A549 (cell line): ENCODE measurements around the gene PLEKHA6. TPM values are rescaled to one million over a fixed set of nuclear protein-coding genes. Genes with fewer than 3 reads are reported as not detected.

ENCODE experiments used
- ATAC-seq, 2 experiments: fragments of 200-7000 bp in 1 of 2; fragments of >200 bp in 1 of 2; cut with Nextera tagmentation in 1 of 2; cut with Tn5 transposase in 1 of 2; 3 replicates each; pipeline versions ENCODE4 v1.8.0 to v1.9.1; 2018 to 2020; ENCODE audit warnings: mild to moderate bottlenecking in 1 of 2, moderate library complexity in 1 of 2
- CTCF ChIA-PET: fragments of 300-600 bp; sonication (Branson Sonifier 250); formaldehyde crosslinking; extraction: SDS; loops from one replicate; lab custom pipeline; 2021; ENCODE audit warnings: antibody characterized with exemption, inconsistent platforms; lab: Yijun Ruan, JAX
- POLR2A ChIA-PET: fragments of 350-600 bp; formaldehyde crosslinking; extraction: SDS; loops from one replicate; lab custom pipeline; 2021; ENCODE audit warnings: antibody characterized with exemption, inconsistent platforms; lab: Yijun Ruan, JAX
- DNase-seq, 2 experiments: peaks; one replicate each; pipeline versions ENCODE4 v3.0.0 to v3.0.0-alpha.2; 2011 to 2016; ENCODE audit warnings: low read depth in 1 of 2, low spot score in 1 of 2
- FAIRE-seq: peaks from 2 replicates; lab custom pipeline; 2011; peaks lifted over from hg19 to GRCh38; lab: Jason Lieb, UNC
- H3K27ac ChIP-seq, 2 experiments: fragments of >200 bp; sonication (Bioruptor Twin); formaldehyde crosslinking; 3 replicates each; pipeline ENCODE4 v1.5.1; 2016 to 2017
- H3K4me1 ChIP-seq: fragments of >200 bp; sonication (Bioruptor Twin); formaldehyde crosslinking; 3 replicates; pipeline ENCODE4 v1.6.1; 2016
- H3K4me2 ChIP-seq: fragments of >200 bp; sonication (Bioruptor Twin); formaldehyde crosslinking; 3 replicates; pipeline ENCODE4 v1.6.1; 2016
- H3K4me3 ChIP-seq: fragments of >200 bp; sonication (Bioruptor Twin); formaldehyde crosslinking; 3 replicates; pipeline ENCODE4 v1.5.1; 2016
- H3K9me3 ChIP-seq: fragments of >200 bp; sonication (Bioruptor Twin); formaldehyde crosslinking; 3 replicates; pipeline ENCODE4 v1.6.1; 2016
- BCL3 ChIP-seq: fragments of >200 bp; sonication (Bioruptor Twin); formaldehyde crosslinking; IDR thresholded peaks from 3 replicates; pipeline ENCODE4 v1.6.1; 2016
- EHF ChIP-seq: fragments of 250-450 bp; sonication (Bioruptor Pico); IDR thresholded peaks from 2 replicates; pipeline ENCODE4 v1.5.0; 2020; ENCODE audit warnings: mild to moderate bottlenecking
- ESRRA ChIP-seq: fragments of 150-350 bp; IDR thresholded peaks from 2 replicates; pipeline ENCODE4 v1.6.1; 2014; ENCODE audit warnings: mild to moderate bottlenecking, low read length, borderline replicate concordance
- GATA3 ChIP-seq: IDR thresholded peaks from 2 replicates; pipeline ENCODE4 v1.6.1; 2012; ENCODE audit warnings: borderline replicate concordance
- HMGXB4 ChIP-seq: fragments of 250-450 bp; sonication (Bioruptor Pico); IDR thresholded peaks from 2 replicates; pipeline ENCODE4 v1.5.0; 2021; ENCODE audit warnings: mild to moderate bottlenecking, moderate library complexity, borderline replicate concordance
- HOXB13 ChIP-seq: fragments of 250-450 bp; sonication (Bioruptor Pico); IDR thresholded peaks from 2 replicates; pipeline ENCODE4 v1.5.0; 2020; ENCODE audit warnings: low read depth, mild to moderate bottlenecking, moderate library complexity
- NPAS2 ChIP-seq: fragments of 250-450 bp; sonication (Bioruptor Pico); IDR thresholded peaks from 2 replicates; pipeline ENCODE4 v1.8.0; 2022; ENCODE audit warnings: mild to moderate bottlenecking, moderate library complexity, borderline replicate concordance
- POLR2A ChIP-seq: IDR thresholded peaks from 2 replicates; pipeline ENCODE4 v1.6.1; 2012; ENCODE audit warnings: mild to moderate bottlenecking, low read length
- REST ChIP-seq: fragments of 200-600 bp; sonication (generic); IDR thresholded peaks from 2 replicates; pipeline ENCODE4 v1.6.1; 2016; ENCODE audit warnings: antibody characterized with exemption, mild to moderate bottlenecking, moderate library complexity
- TP53 ChIP-seq: fragments of 250-450 bp; sonication (Bioruptor Pico); IDR thresholded peaks from 2 replicates; pipeline ENCODE4 v1.5.0; 2021; ENCODE audit warnings: mild to moderate bottlenecking, moderate library complexity
- USF2 ChIP-seq: fragments of 450-650 bp; IDR thresholded peaks from 2 replicates; pipeline ENCODE4 v1.6.1; 2014; ENCODE audit warnings: antibody characterized with exemption
- ZFP36 ChIP-seq: fragments of 450-650 bp; IDR thresholded peaks from 2 replicates; pipeline ENCODE4 v1.6.1; 2014; ENCODE audit warnings: borderline replicate concordance; ENCODE audit not compliant: partially characterized antibody
- ZSCAN20 ChIP-seq: fragments of 250-450 bp; sonication (Bioruptor Pico); IDR thresholded peaks from 2 replicates; pipeline ENCODE4 v1.8.0; 2022; ENCODE audit warnings: mild to moderate bottlenecking, moderate library complexity
- WGBS: methylation state at CpG from one replicate; pipeline ENCODE4 v1.1.6; 2017; ENCODE audit errors: missing lambda C conversion rate; 5-methylcytosine and 5-hydroxymethylcytosine counted together
- polyA plus RNA-seq, 4 experiments: library from polyadenylated mRNA; depleted of rRNA in 3 of 4; stranded (reverse); fragments of >200 nt; fragmentation: RNase III in 1 of 4; extraction: RNeasy Plus Mini Kit Qiagen cat#74134 plus additional on column Dnase treatment in 1 of 4; gene quantifications; 2 replicates in 3 of 4; 3 replicates in 1 of 4; pipeline ENCODE4 v1.2.3, GENCODE V29; 2011 to 2017
- TF ChIP-seq, protein P1 (sequence below): IDR thresholded peaks from 2 replicates; pipeline ENCODE4 v1.6.1; 2012
- TF ChIP-seq, protein P2 (sequence below): IDR thresholded peaks from 2 replicates; pipeline ENCODE4 v1.6.1; 2012
- TF ChIP-seq, protein P3 (sequence below): fragments of 250-450 bp; sonication (Bioruptor Pico); IDR thresholded peaks from 2 replicates; pipeline ENCODE4 v1.5.0; 2020; ENCODE audit warnings: low read depth, mild to moderate bottlenecking, moderate library complexity

Gene PLEKHA6
- polyA plus RNA-seq, 2 of the 4 experiments (the other 2 are of a cell fraction), result 13.0 to 26.2 TPM

- TF ChIP-seq REST, result no peak
- peak; percentile 51 for TF ChIP-seq POLR2A
- TF ChIP-seq NPAS2 (CRISPR knock-in tag), result no peak
- TF ChIP-seq ESRRA, result no peak
- TF ChIP-seq BCL3, result 0 out of 3 replicates have a peak, but pooled peaks have one; percentile 58
Observed at GRCh38 chr1:204288021-204288588, 71.6 kb downstream of the PLEKHA6 start (continued).

- WGBS, result 5% methylated on average over 8 of the region's 8 CpGs
- Histone ChIP-seq H3K4me3 (peak overlapping the region; percentile 38), H3K27ac (peak overlapping the region; percentile 71 to 85), H3K9me3 (no peaks in the 10 kb centered on the region), H3K4me2 (peak overlapping the region; percentile 78), H3K4me1 (peaks cover 64% of the 10 kb centered on the region)
- POLR2A ChIA-PET, result interaction anchor here (0.5 to 1.2 kb wide), 3 partner anchors 13 to 372 kb away, joined by 3 to 8 read pairs (median 5); no protein-coding TSS in a partner anchor
- CTCF ChIA-PET, result interaction anchor here (0.6 to 39.0 kb wide), 13 partner anchors 14 to 220 kb away, joined by 3 to 840 read pairs (median 3); partner anchors contain the start of gene PLEKHA6
- no peak for TF ChIP-seq HMGXB4 (CRISPR knock-in tag)
- TF ChIP-seq TP53 (CRISPR knock-in tag), result no peak
- TF ChIP-seq ZFP36, result no peak
- no peak for TF ChIP-seq EHF (CRISPR knock-in tag)
- TF ChIP-seq, protein P1, sequence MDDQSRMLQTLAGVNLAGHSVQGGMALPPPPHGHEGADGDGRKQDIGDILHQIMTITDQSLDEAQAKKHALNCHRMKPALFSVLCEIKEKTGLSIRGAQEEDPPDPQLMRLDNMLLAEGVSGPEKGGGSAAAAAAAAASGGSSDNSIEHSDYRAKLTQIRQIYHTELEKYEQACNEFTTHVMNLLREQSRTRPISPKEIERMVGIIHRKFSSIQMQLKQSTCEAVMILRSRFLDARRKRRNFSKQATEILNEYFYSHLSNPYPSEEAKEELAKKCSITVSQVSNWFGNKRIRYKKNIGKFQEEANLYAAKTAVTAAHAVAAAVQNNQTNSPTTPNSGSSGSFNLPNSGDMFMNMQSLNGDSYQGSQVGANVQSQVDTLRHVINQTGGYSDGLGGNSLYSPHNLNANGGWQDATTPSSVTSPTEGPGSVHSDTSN, result no peak
- no peak for TF ChIP-seq NPAS2 (CRISPR knock-in tag)
- ATAC-seq, result peak; percentile 51 to 56
- peak; percentile 22 to 25 for DNase-seq
- FAIRE-seq, result no peak
Observed at GRCh38 chr1:204287466-204287891, 72.2 kb downstream of the PLEKHA6 start.

DNA sequence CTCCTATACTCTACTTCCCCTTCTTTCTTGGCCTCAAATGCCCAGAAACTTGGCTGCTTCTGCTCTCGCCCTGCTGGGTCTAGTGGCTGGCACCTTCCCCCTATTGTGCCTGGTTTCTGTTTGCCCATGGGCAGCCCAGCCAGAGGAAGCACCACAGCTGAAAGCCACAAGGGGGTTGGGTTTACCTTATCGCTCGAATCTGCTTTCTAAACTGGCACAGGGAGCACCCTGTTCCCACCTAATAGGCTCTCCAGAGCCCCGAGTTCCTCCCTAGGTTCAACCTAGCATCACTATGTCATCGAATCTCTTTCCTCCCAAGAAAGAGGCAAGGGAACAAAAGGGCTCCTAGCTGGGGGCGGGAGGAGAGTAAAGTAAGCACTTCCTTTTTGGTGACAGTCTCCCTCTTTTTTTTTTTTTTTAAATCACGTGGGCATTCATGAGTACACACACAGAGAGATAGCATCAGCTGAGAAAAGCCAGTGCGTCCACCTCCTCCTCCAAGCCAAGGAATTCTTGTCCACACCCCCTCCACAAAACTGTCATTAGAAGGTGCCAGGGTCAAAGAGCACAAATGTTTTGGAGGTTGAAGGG, 72.8 kb downstream of the PLEKHA6 start:
- TF ChIP-seq HOXB13 (CRISPR knock-in tag) (no peak), USF2 (peak; percentile 77), ZSCAN20 (CRISPR knock-in tag) (no peak), GATA3 (peak; percentile 72; the same call in 1 of the 2 replicates)
- TF ChIP-seq, protein P2, sequence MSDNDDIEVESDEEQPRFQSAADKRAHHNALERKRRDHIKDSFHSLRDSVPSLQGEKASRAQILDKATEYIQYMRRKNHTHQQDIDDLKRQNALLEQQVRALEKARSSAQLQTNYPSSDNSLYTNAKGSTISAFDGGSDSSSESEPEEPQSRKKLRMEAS, result 0 out of 2 replicates have a peak, but pooled peaks have one; percentile 25
- TF ChIP-seq, protein P3, sequence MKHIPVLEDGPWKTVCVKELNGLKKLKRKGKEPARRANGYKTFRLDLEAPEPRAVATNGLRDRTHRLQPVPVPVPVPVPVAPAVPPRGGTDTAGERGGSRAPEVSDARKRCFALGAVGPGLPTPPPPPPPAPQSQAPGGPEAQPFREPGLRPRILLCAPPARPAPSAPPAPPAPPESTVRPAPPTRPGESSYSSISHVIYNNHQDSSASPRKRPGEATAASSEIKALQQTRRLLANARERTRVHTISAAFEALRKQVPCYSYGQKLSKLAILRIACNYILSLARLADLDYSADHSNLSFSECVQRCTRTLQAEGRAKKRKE (CRISPR knock-in tag), result no peak
- Histone ChIP-seq H3K27ac (peak overlapping the region; percentile 71 to 85), H3K9me3 (no peaks in the 10 kb centered on the region), H3K4me1 (peaks cover 69% of the 10 kb centered on the region), H3K4me3 (peak overlapping the region; percentile 38), H3K4me2 (peak overlapping the region; percentile 78)
- FAIRE-seq (no peak), ATAC-seq (peak; percentile 22 to 40), DNase-seq (peak; percentile 30 to 48)
- ChIA-PET CTCF (interaction anchor here (0.7 to 39.0 kb wide), 7 partner anchors 14 to 124 kb away, joined by 3 to 840 read pairs (median 3); partner anchors contain the start of gene PLEKHA6), POLR2A (interaction anchor here (1.2 kb wide), 1 partner anchor 14 kb away, joined by 5 read pairs; no protein-coding TSS in a partner anchor)
- WGBS, result 11% methylated on average over 8 of the region's 8 CpGs
